ENCODE measurements around the gene ZNF292. TPM values are rescaled to one million over a fixed set of nuclear protein-coding genes. Genes with fewer than 3 reads are reported as not detected.
"Not testable (repeated sequence)": the region's sequence is repeated elsewhere in the genome, so short reads cannot be mapped to it uniquely, and the experiment has no call there.

The ZNF292 gene
- polyA plus RNA-seq, 1 donor from 2014 or later = 37.2 TPM

GRCh38 chr6:87181903-87182302 lies 26.5 kb downstream of the ZNF292 start:
- Mint-ChIP-seq H3K27me3 (no peaks in the 10 kb centered on the region), H3K36me3 (peaks cover 7% of the 10 kb centered on the region), H3K4me1 (peaks cover 52 to 58% (median 54%) of the 10 kb centered on the region in 3 donors), H3K9me3 (no peaks in the 10 kb centered on the region), H3K27ac (peak overlapping the region; percentile 41 to 81 (median 79)), H3K4me3 (peak overlapping the region in 3 of 4 donors; percentile 30 to 77 (median 66))

GRCh38 chr6:87182321-87182720 lies 27.0 kb downstream of the ZNF292 start:
- no peaks in the 10 kb centered on the region for H3K9me3 Mint-ChIP-seq
- peaks cover 5% of the 10 kb centered on the region for H3K36me3 Mint-ChIP-seq
- no peaks in the 10 kb centered on the region for H3K27me3 Mint-ChIP-seq
- H3K27ac Mint-ChIP-seq = peak overlapping the region; percentile 14 to 81 (median 79)
- H3K4me1 Mint-ChIP-seq = peaks cover 50 to 56% (median 52%) of the 10 kb centered on the region in 3 donors
- H3K4me3 Mint-ChIP-seq = peak overlapping the region in 3 of 4 donors; percentile 0 to 70 (median 30)

- H3K4me1 Mint-ChIP-seq = peaks cover 45 to 53% (median 49%) of the 10 kb centered on the region in 3 donors
- H3K9me3 Mint-ChIP-seq = no peaks in the 10 kb centered on the region
- H3K27ac Mint-ChIP-seq = no peak overlapping the region
- peak overlapping the region in 2 of 4 donors; percentile 24 to 35 for H3K4me3 Mint-ChIP-seq
- no peaks in the 10 kb centered on the region for H3K27me3 Mint-ChIP-seq
- peaks cover 4% of the 10 kb centered on the region for H3K36me3 Mint-ChIP-seq
Measured at GRCh38 chr6:87182940-87183339, 27.6 kb downstream of the ZNF292 start.

- no peaks in the 10 kb centered on the region for H3K9me3 Mint-ChIP-seq
- peaks cover 4% of the 10 kb centered on the region for H3K36me3 Mint-ChIP-seq
- peaks cover 41 to 51% (median 45%) of the 10 kb centered on the region in 3 donors for H3K4me1 Mint-ChIP-seq
Measured at GRCh38 chr6:87183687-87184086, 28.3 kb downstream of the ZNF292 start.

GRCh38 chr6:87184762-87185250 lies 29.4 kb downstream of the ZNF292 start:
- no peaks in the 10 kb centered on the region for H3K27me3 Mint-ChIP-seq
- H3K36me3 Mint-ChIP-seq = peaks cover 4% of the 10 kb centered on the region
- no peaks in the 10 kb centered on the region for H3K9me3 Mint-ChIP-seq
- no peak overlapping the region for H3K4me3 Mint-ChIP-seq
- peaks cover 35 to 47% (median 40%) of the 10 kb centered on the region in 3 donors for H3K4me1 Mint-ChIP-seq
- H3K27ac Mint-ChIP-seq = no peak overlapping the region

More at GRCh38 chr6:87183687-87184086, 28.3 kb downstream of the ZNF292 start:
- no peak overlapping the region for H3K4me3 Mint-ChIP-seq
- no peaks in the 10 kb centered on the region for H3K27me3 Mint-ChIP-seq
- no peak overlapping the region for H3K27ac Mint-ChIP-seq

- Mint-ChIP-seq H3K4me1 (peaks cover 35 to 53% (median 51%) of the 10 kb centered on the region in 3 donors), H3K27ac (peak overlapping the region in 1 of 3 donors; percentile 59), H3K9me3 (no peaks in the 10 kb centered on the region), H3K36me3 (peaks cover 5% of the 10 kb centered on the region), H3K27me3 (no peaks in the 10 kb centered on the region), H3K4me3 (peak overlapping the region in 1 of 4 donors; percentile 50)
Measured at GRCh38 chr6:87196275-87196842, 41.0 kb downstream of the ZNF292 start.

GRCh38 chr6:87197547-87197946 lies 42.2 kb downstream of the ZNF292 start:
- no peaks in the 10 kb centered on the region for H3K9me3 Mint-ChIP-seq
- peaks cover 38 to 53% (median 51%) of the 10 kb centered on the region in 3 donors for H3K4me1 Mint-ChIP-seq
- H3K27me3 Mint-ChIP-seq = no peaks in the 10 kb centered on the region
- H3K4me3 Mint-ChIP-seq = no peak overlapping the region
- peak overlapping the region in 1 of 3 donors; percentile 10 for H3K27ac Mint-ChIP-seq
- H3K36me3 Mint-ChIP-seq = peaks cover 1% of the 10 kb centered on the region

GRCh38 chr6:87198022-87198810 lies 42.9 kb downstream of the ZNF292 start:
- H3K36me3 Mint-ChIP-seq, H3K27ac Mint-ChIP-seq, H3K27me3 Mint-ChIP-seq, H3K9me3 Mint-ChIP-seq: not testable (repeated sequence)
- H3K4me3 Mint-ChIP-seq = peak overlapping the region in 2 of 4 donors; percentile 22 to 36
- H3K4me1 Mint-ChIP-seq = peaks cover 39 to 50% (median 50%) of the 10 kb centered on the region in 3 donors

- Mint-ChIP-seq H3K27ac (peak overlapping the region in 1 of 3 donors; percentile 71), H3K36me3 (peaks cover 4% of the 10 kb centered on the region), H3K9me3 (no peaks in the 10 kb centered on the region), H3K27me3 (no peaks in the 10 kb centered on the region), H3K4me3 (no peak overlapping the region), H3K4me1 (peaks cover 39 to 48% (median 40%) of the 10 kb centered on the region in 3 donors)
Measured at GRCh38 chr6:87199787-87200186, 44.4 kb downstream of the ZNF292 start.

GRCh38 chr6:87200469-87201175 lies 45.3 kb downstream of the ZNF292 start:
- Mint-ChIP-seq H3K4me3 (no peak overlapping the region), H3K27ac (peak overlapping the region in 1 of 3 donors; percentile 76), H3K27me3 (no peaks in the 10 kb centered on the region), H3K9me3 (no peaks in the 10 kb centered on the region), H3K4me1 (peaks cover 38 to 49% (median 39%) of the 10 kb centered on the region in 3 donors), H3K36me3 (peaks cover 4% of the 10 kb centered on the region)

GRCh38 chr6:87203448-87204023 lies 48.2 kb downstream of the ZNF292 start:
- no peaks in the 10 kb centered on the region for H3K9me3 Mint-ChIP-seq
- H3K27me3 Mint-ChIP-seq = no peaks in the 10 kb centered on the region
- no peak overlapping the region for H3K4me3 Mint-ChIP-seq
- peaks cover 45 to 57% (median 53%) of the 10 kb centered on the region in 3 donors for H3K4me1 Mint-ChIP-seq
- peaks cover 4% of the 10 kb centered on the region for H3K36me3 Mint-ChIP-seq
- peak overlapping the region in 1 of 3 donors; percentile 28 for H3K27ac Mint-ChIP-seq

- H3K4me1 Mint-ChIP-seq = peaks cover 48 to 63% (median 55%) of the 10 kb centered on the region in 3 donors
- no peaks in the 10 kb centered on the region for H3K9me3 Mint-ChIP-seq
- peaks cover 2% of the 10 kb centered on the region for H3K36me3 Mint-ChIP-seq
- peak overlapping the region in 1 of 3 donors; percentile 48 for H3K27ac Mint-ChIP-seq
- no peaks in the 10 kb centered on the region for H3K27me3 Mint-ChIP-seq
- H3K4me3 Mint-ChIP-seq = no peak overlapping the region
Measured at GRCh38 chr6:87209812-87210211, 54.4 kb downstream of the ZNF292 start.

GRCh38 chr6:87210979-87211378 lies 55.6 kb downstream of the ZNF292 start:
- Mint-ChIP-seq H3K27me3 (no peaks in the 10 kb centered on the region), H3K27ac (no peak overlapping the region), H3K9me3 (no peaks in the 10 kb centered on the region), H3K36me3 (peaks cover 2% of the 10 kb centered on the region), H3K4me1 (peaks cover 43 to 60% (median 48%) of the 10 kb centered on the region in 3 donors), H3K4me3 (no peak overlapping the region)

- no peaks in the 10 kb centered on the region for H3K9me3 Mint-ChIP-seq
- peaks cover 2% of the 10 kb centered on the region for H3K36me3 Mint-ChIP-seq
- no peaks in the 10 kb centered on the region for H3K27me3 Mint-ChIP-seq
- peaks cover 33 to 48% (median 36%) of the 10 kb centered on the region in 3 donors for H3K4me1 Mint-ChIP-seq
- H3K4me3 Mint-ChIP-seq = no peak overlapping the region
- peak overlapping the region in 2 of 3 donors; percentile 2 to 9 for H3K27ac Mint-ChIP-seq
Measured at GRCh38 chr6:87212596-87212995, 57.2 kb downstream of the ZNF292 start.

Data from IgD-negative memory B cell (primary cell).